Mesenchymal stem cell (in vitro differentiated cells and primary cell): ENCODE data around the gene MEX3A.

Experiments used
- DNase-seq: peaks from one replicate; pipeline ENCODE4 v3.0.0-alpha.2; 2013
- H2AFZ ChIP-seq: one replicate; pipeline ENCODE4 v1.6.1; 2013; ENCODE audit warnings: low read depth, mild to moderate bottlenecking, control low read depth, inconsistent platforms, low read length, moderate library complexity
- H2AK5ac ChIP-seq: 2 replicates; pipeline ENCODE4 v1.6.1; 2013; ENCODE audit warnings: low read length, moderate library complexity, mild to moderate bottlenecking, inconsistent platforms; ENCODE audit not compliant: severe bottlenecking
- H2BK120ac ChIP-seq: one replicate; pipeline ENCODE4 v1.6.1; 2013; ENCODE audit warnings: low read depth, mild to moderate bottlenecking, inconsistent platforms, low read length, moderate library complexity
- H2BK12ac ChIP-seq, 2 experiments: one replicate each; pipeline ENCODE4 v1.6.1; 2013; ENCODE audit warnings: inconsistent platforms in 2 of 2, low read length in 2 of 2, mild to moderate bottlenecking in 2 of 2, moderate library complexity in 2 of 2, control low read depth in 1 of 2
- H2BK15ac ChIP-seq: one replicate; pipeline ENCODE4 v1.6.1; 2013; ENCODE audit warnings: mild to moderate bottlenecking, low read depth, inconsistent platforms; ENCODE audit not compliant: poor library complexity, severe bottlenecking
- H2BK5ac ChIP-seq: 2 replicates; pipeline ENCODE4 v1.6.1; 2013; ENCODE audit warnings: low read depth, mild to moderate bottlenecking, low read length, control low read depth, inconsistent platforms; ENCODE audit not compliant: poor library complexity, severe bottlenecking
- H3K14ac ChIP-seq, 2 experiments: one replicate each; pipeline ENCODE4 v1.6.1; 2013; ENCODE audit warnings: inconsistent platforms in 2 of 2, low read length in 2 of 2, control low read depth in 1 of 2, mild to moderate bottlenecking in 1 of 2, moderate library complexity in 1 of 2
- H3K18ac ChIP-seq, 2 experiments: one replicate each; pipeline ENCODE4 v1.6.1; 2013; ENCODE audit warnings: inconsistent platforms in 2 of 2, low read length in 2 of 2, control low read depth in 1 of 2, low read depth in 1 of 2, mild to moderate bottlenecking in 1 of 2
- H3K23ac ChIP-seq, 2 experiments: one replicate each; pipeline ENCODE4 v1.6.1; 2013; ENCODE audit warnings: inconsistent platforms in 2 of 2, low read length in 2 of 2, mild to moderate bottlenecking in 2 of 2, moderate library complexity in 2 of 2, control low read depth in 1 of 2
- H3K27ac ChIP-seq: 2 replicates; pipeline ENCODE4 v1.5.1; 2013; ENCODE audit warnings: mild to moderate bottlenecking, moderate library complexity, low read length, control low read depth, inconsistent platforms; ENCODE audit not compliant: poor library complexity, severe bottlenecking
- H3K27me3 ChIP-seq, 2 experiments: 2 replicates each; pipeline versions ENCODE4 v1.6.1 to v1.7.0; 2013; ENCODE audit warnings: low read length in 2 of 2, mild to moderate bottlenecking in 2 of 2, moderate library complexity in 2 of 2, control low read depth in 1 of 2, inconsistent platforms in 1 of 2; ENCODE audit not compliant: control insufficient read depth in 1 of 2, insufficient read depth in 1 of 2
- H3K36me3 ChIP-seq, 2 experiments: 2 replicates each; pipeline versions ENCODE4 v1.6.1 to v1.7.0; 2013; ENCODE audit warnings: low read length in 2 of 2, control low read depth in 1 of 2, inconsistent platforms in 1 of 2, low read depth in 1 of 2, mild to moderate bottlenecking in 1 of 2; ENCODE audit not compliant: insufficient read depth in 2 of 2, control insufficient read depth in 1 of 2
- H3K4ac ChIP-seq, 2 experiments: one replicate each; pipeline ENCODE4 v1.6.1; 2013; ENCODE audit warnings: inconsistent platforms in 2 of 2, low read length in 2 of 2, mild to moderate bottlenecking in 2 of 2, moderate library complexity in 2 of 2, control low read depth in 1 of 2, low read depth in 1 of 2
- H3K4me1 ChIP-seq: 2 replicates; pipeline ENCODE4 v1.6.1; 2013; ENCODE audit warnings: low read depth, low read length, control low read depth; ENCODE audit not compliant: control insufficient read depth, insufficient read depth
- H3K4me2 ChIP-seq: 2 replicates; pipeline ENCODE4 v1.6.1; 2013; ENCODE audit warnings: low read length, mild to moderate bottlenecking, inconsistent platforms; ENCODE audit not compliant: poor library complexity, severe bottlenecking
- H3K4me3 ChIP-seq, 2 experiments: 2 replicates each; pipeline versions ENCODE4 v1.5.1 to v1.7.0; 2013; ENCODE audit warnings: low read length in 2 of 2, mild to moderate bottlenecking in 2 of 2, control low read depth in 1 of 2, low read depth in 1 of 2; ENCODE audit not compliant: insufficient read depth in 1 of 2
- H3K79me1 ChIP-seq: replicated peaks from 2 replicates; pipeline ENCODE4 v1.6.1; 2013; ENCODE audit warnings: mild to moderate bottlenecking, control low read depth, low read length, inconsistent platforms; ENCODE audit not compliant: poor library complexity, severe bottlenecking
- H3K9ac ChIP-seq: 2 replicates; pipeline ENCODE4 v1.7.0; 2013; ENCODE audit warnings: mild to moderate bottlenecking, low read length, moderate library complexity
- H3K9me3 ChIP-seq: 2 replicates; pipeline ENCODE4 v1.7.0; 2013; ENCODE audit warnings: mild to moderate bottlenecking, low read length; ENCODE audit not compliant: control insufficient read depth
- H4K8ac ChIP-seq: one replicate; pipeline ENCODE4 v1.6.1; 2013; ENCODE audit warnings: inconsistent platforms, mild to moderate bottlenecking, low read length, moderate library complexity
- H4K91ac ChIP-seq: one replicate; pipeline ENCODE4 v1.6.1; 2013; ENCODE audit warnings: mild to moderate bottlenecking, low read length, inconsistent platforms
- WGBS: methylation state at CpG from one replicate; pipeline ENCODE4 v1.1.7; 2013; ENCODE audit warnings: mixed read lengths; 5-methylcytosine and 5-hydroxymethylcytosine counted together

The MEX3A gene

GRCh38 chr1:156113282-156113950 is 31.2 kb upstream of the MEX3A start:
- WGBS = 56% methylated on average over 3 of the region's 4 CpGs
- Histone ChIP-seq H3K36me3 (peaks cover 0 to 15% of the 10 kb centered on the region in 2 experiments), H3K9me3 (no peaks in the 10 kb centered on the region), H3K9ac (peak overlapping the region; percentile 99), H3K27me3 (no peaks in the 10 kb centered on the region), H4K8ac (peak overlapping the region; percentile 66), H3K4me3 (peak overlapping the region in 1 of 2 experiments; percentile 89), H3K18ac (peak overlapping the region; percentile 61 to 67), H3K79me1 (peaks cover 7% of the 10 kb centered on the region), H2AK5ac (peak overlapping the region; percentile 41), H2BK12ac (peak overlapping the region; percentile 3 to 16), H3K4me2 (no peak overlapping the region), H4K91ac (no peak overlapping the region), H3K4me1 (peaks cover 30% of the 10 kb centered on the region), H2BK15ac (peak overlapping the region; percentile 73), H3K27ac (peak overlapping the region; percentile 50), H3K23ac (no peak overlapping the region), H2BK5ac (no peak overlapping the region), H2AFZ (no peak overlapping the region), H3K14ac (no peak overlapping the region), H3K4ac (peak overlapping the region in 1 of 2 experiments; percentile 48), H2BK120ac (peak overlapping the region; percentile 67)
- DNase-seq = no peak

GRCh38 chr1:156112276-156113137 is 30.2 kb upstream of the MEX3A start:
- Histone ChIP-seq H3K27ac (no peak overlapping the region), H3K36me3 (peaks cover 0 to 6% of the 10 kb centered on the region in 2 experiments), H2AK5ac (peak overlapping the region; percentile 69), H3K4me3 (no peak overlapping the region), H3K23ac (peak overlapping the region in 1 of 2 experiments; percentile 63), H2BK15ac (peak overlapping the region; percentile 68), H2AFZ (no peak overlapping the region), H3K4me1 (peaks cover 27% of the 10 kb centered on the region), H3K4me2 (no peak overlapping the region), H2BK5ac (no peak overlapping the region), H4K8ac (peak overlapping the region; percentile 39), H3K4ac (peak overlapping the region; percentile 20 to 47), H3K27me3 (no peaks in the 10 kb centered on the region), H3K9me3 (no peaks in the 10 kb centered on the region), H3K14ac (no peak overlapping the region), H3K9ac (peak overlapping the region; percentile 40), H3K18ac (peak overlapping the region in 1 of 2 experiments; percentile 76), H4K91ac (peak overlapping the region; percentile 84), H2BK12ac (peak overlapping the region; percentile 86 to 89), H3K79me1 (peaks cover 8% of the 10 kb centered on the region), H2BK120ac (no peak overlapping the region)
- DNase-seq = no peak
- WGBS = 93% methylated on average over 7 of the region's 10 CpGs

GRCh38 chr1:156111355-156111962 is 29.2 kb upstream of the MEX3A start:
- no peak overlapping the region for H4K8ac ChIP-seq
- no peak overlapping the region for H2BK12ac ChIP-seq

GRCh38 chr1:156110252-156110651 is 28.0 kb upstream of the MEX3A start:
- peaks cover 35% of the 10 kb centered on the region for H3K4me1 ChIP-seq

More at GRCh38 chr1:156111355-156111962, 29.2 kb upstream of the MEX3A start:
- Histone ChIP-seq H4K91ac (no peak overlapping the region), H3K14ac (no peak overlapping the region), H3K27me3 (no peaks in the 10 kb centered on the region), H3K27ac (no peak overlapping the region), H2BK15ac (no peak overlapping the region), H3K4me3 (no peak overlapping the region), H3K79me1 (peaks cover 9% of the 10 kb centered on the region), H3K4ac (no peak overlapping the region), H3K9ac (peak overlapping the region; percentile 40), H3K4me2 (no peak overlapping the region), H2AK5ac (no peak overlapping the region), H3K9me3 (no peaks in the 10 kb centered on the region), H3K36me3 (no peaks in the 10 kb centered on the region), H3K18ac (no peak overlapping the region), H2BK120ac (no peak overlapping the region), H3K4me1 (peaks cover 29% of the 10 kb centered on the region), H2AFZ (no peak overlapping the region), H3K23ac (no peak overlapping the region), H2BK5ac (no peak overlapping the region)
- 90% methylated on average over 4 of the region's 4 CpGs for WGBS
- DNase-seq = no peak

More at GRCh38 chr1:156110252-156110651, 28.0 kb upstream of the MEX3A start:
- Histone ChIP-seq H3K27ac (no peak overlapping the region), H2BK15ac (no peak overlapping the region), H3K9ac (no peak overlapping the region), H3K9me3 (no peaks in the 10 kb centered on the region), H2BK12ac (no peak overlapping the region), H3K4me3 (no peak overlapping the region), H3K4ac (no peak overlapping the region), H3K14ac (no peak overlapping the region), H3K36me3 (no peaks in the 10 kb centered on the region), H4K8ac (no peak overlapping the region), H4K91ac (no peak overlapping the region), H2AK5ac (no peak overlapping the region), H2AFZ (no peak overlapping the region), H3K27me3 (no peaks in the 10 kb centered on the region), H3K4me2 (no peak overlapping the region), H3K18ac (no peak overlapping the region), H3K23ac (no peak overlapping the region), H2BK5ac (no peak overlapping the region), H2BK120ac (no peak overlapping the region), H3K79me1 (peaks cover 9% of the 10 kb centered on the region)
- no peak for DNase-seq
- 92% methylated on average over 2 of the region's 2 CpGs for WGBS
